ENCODE results near the gene EPB42.

EPB42 gene

DNA sequence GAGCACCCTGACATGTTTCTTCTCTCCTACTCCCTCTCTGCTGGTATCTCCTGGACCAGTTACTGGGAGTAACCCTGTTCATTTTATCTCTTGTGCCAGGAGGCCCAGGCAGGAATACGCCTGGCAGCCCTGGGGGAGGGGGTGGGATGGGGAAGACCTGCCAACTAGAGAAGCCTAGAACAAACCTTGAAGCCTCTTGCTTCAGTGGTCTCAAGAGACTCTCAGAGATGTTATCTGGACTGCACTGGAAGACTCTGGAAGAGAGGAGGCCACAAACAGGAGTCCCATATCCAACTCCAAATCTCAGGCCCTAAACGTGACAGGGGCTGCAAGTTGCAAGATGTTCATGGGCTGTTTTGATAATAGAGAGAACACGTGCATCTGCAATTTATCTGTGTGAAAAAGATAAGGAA is at the start of gene EPB42:
Gene EPB42, minus strand, starts transcription at position 28 of the 413 bp plus-strand sequence. CDS start 193 bp downstream, outside the sequence.
- no peak for DNase-seq (ENCODE audit: low read depth in 2 of 2)

DNA sequence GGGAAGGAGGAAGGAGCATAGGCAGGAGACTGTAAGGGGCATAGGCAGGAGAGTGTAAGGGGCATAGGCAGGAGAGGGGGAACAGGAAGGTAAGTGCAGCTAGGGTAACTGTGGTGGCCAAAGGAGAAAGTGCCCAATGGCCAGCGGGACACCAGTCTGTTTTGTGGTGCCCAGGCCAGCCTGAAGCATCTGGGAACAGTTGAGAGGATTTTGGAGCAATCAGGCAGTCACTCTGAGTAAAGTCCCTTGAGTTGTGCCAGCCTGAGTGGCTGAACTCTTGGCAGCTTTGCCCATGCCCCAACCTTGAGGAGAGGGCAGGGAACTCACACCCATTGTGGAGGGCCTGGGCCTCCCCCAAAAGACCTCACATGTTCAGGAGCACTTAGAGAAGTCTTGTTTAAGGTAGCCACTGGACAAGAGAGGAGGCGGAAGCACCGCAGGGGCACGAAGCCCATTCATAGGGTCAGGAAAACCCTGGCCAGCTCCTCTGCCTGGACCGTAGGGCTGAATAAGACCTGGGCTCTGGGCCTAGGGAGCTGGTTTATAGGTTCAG is 49.4 kb upstream of the EPB42 start:
- no peak for DNase-seq (ENCODE audit: low read depth in 2 of 2)

DNA sequence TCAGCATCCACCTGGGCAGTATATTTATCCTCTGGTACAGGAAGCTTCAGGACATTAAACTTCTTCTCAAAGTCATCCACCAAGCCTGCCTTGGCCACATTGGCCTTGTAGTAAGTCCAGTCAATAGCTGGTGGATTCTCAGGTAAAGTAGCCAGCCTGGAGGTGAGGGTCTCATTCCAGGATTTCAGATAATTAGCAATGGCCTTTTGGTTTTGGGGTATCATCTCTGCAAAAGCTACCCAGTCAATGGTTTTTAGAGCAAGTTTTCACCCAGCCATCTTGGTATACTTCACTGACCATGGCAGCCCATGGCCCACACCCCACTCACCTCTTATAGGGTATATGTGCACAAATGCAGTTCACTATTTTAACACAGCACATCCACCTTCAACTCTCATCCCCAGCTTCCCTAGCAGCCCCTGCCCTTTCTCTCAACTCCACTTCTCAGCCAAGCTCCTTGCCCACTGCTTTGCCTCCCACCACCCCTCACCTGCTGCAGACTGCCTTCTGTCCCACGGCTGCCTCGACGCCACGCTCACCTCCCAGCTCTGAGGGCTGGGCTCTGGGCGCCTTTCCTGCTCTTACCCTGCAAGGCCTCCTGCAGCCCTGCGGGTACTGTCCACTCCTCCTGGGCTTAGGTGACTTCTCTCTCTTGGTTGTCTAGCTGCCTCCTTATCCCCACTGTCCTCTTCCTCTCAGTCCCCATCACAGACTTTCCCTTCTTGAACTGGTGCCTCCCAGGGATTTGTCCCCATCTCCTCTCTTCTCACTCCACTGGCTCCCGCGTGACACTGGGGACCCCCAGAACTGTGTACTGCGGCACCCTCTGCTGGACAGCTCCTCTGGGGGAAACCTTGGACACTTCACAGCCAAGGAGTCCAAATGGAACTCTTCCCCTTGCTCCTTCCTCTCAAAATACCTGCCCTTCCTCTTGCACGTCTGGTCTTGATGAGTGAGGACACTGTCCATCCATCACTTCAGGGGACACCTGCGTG is 47.6 kb upstream of the EPB42 start:
- DNase-seq (ENCODE audit: low read depth in 2 of 2) = no peak

DNA sequence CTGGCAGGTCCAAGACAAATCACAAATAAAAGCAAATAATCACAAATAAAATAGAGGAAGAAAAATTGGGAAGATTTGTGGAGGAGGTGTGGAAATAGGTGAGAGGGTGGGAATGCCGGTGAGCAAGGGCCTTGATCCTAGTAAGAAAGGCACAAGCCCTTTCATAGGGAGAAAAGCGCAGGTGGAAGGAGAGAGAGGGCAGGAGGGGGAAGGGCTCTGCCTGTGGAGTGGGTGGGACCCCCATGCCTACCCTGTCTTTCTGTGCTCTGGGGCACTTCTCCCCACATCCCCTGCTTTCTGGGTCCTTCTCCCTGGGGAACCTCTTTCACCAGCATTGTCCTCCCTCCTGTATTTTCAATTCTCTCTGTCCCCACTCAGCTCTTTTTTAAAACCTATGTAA is 46.6 kb upstream of the EPB42 start:
- DNase-seq (ENCODE audit: low read depth in 2 of 2) = no peak

DNA sequence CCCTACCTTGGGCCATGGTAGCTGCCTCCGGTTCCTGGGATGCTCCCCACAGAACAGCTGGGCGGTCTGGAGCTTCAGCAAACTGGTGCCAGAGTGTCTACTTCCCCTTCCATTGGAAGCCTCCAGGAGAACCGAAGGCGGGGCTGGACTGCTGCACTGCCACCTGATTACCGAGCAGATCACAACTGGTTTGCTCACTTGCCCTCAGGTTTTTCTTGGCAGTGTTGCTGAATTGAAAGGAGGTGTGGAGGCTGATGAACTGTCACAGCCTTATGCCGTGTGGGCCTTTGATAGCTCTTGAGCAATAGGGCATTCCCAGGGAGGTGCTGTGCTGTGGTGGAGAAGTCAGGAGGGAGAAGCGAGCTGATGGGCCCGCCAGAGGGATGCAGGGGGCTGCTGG is 46.0 kb upstream of the EPB42 start, which contains the start of gene TGM5:
Gene TGM5, minus strand, starts transcription at position 95 of the 400 bp plus-strand sequence. Its CDS starts 79 bp downstream, at position 16.
- no peak for DNase-seq (ENCODE audit: low read depth in 2 of 2)

DNA sequence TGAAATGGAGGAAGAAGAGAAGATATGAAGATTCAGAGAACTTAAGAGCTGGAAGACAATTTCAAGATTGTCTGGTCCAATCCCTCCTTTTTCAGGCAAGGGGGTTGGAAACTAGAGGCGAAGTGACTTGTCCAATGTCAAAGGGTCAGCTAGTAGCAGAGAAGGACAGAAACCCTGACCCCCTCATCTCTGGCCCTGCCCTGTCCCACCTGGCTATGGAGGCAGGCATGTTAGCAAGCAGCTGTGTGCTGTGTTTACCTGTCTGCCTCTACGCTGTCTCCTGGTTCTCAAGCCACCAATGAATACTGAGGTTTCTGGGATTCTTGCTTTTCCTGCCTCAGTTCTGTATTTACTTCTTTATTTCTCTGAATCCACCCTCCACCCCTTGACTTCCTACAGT is 45.6 kb upstream of the EPB42 start:
- DNase-seq (ENCODE audit: low read depth in 2 of 2) = no peak

DNA sequence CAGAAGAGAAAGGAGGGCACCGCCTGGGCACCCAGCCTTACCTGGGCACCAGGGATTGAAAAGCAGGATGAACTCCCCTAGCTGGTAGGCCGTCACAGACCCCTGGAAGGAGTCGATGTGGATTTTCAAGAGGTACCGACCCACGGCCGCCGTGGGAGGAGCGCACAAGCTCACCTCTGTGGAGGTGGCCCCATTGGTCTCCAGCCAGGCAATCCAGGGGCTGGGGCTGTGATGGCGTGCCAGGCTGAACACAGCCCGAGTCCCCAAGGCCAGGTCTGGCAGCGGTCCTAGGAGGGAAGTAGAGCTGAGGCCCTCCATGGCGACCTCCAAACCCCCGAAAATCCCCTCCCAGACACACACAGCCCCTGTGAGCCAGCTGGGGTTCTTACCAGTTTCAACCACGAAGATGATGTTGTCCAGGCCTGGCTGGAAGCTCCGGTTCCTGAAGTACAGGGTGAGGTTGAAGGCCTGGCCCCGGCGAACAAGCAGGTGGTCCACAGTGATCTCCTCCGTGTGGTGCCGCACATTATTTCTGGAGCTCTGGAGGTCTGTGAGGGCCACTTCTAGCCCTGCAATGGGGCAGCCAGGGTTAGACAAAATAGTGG is 39.3 kb upstream of the EPB42 start:
- DNase-seq (ENCODE audit: low read depth in 2 of 2) = no peak

DNA sequence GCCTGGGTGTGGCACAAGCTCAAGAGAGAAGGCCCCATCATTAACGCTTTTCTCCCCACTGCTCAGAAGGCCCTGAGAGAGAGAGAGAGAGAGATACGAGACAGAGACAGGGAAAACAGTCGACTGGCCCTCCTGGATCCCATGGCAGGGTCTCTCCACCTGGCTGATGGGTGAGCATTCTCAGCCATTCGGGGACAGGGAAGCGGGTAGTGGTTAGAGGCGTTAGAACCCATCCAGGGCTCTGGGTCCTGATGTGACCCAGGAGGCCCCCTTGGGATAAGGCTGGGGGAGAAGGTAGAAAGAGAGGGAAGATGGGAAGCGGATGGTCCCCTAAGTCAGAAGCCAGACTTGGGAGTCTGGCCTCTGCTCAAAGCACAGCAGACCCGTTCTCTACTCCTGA is 38.0 kb upstream of the EPB42 start:
- no peak for DNase-seq (ENCODE audit: low read depth in 2 of 2)

DNA sequence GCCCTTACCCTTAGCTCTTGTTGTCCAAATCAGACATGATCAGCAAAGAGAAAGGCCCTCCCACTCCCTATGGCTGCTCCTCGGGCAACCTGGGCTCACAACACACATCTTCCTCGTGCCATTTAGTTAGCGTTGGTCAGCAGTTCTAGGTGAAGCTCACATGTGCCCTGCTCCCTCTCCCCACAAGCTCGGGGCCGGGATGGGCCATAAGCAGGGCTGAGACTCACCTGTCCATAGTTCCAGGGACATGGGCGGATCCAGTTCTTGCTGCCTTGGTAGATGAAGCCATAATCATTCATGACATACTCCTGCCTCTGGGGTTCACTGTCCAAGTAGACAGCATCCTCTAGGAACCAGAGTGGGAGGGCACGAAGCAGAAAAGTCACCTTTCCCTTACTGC is 35.5 kb upstream of the EPB42 start:
- DNase-seq (ENCODE audit: low read depth in 2 of 2) = no peak

DNA sequence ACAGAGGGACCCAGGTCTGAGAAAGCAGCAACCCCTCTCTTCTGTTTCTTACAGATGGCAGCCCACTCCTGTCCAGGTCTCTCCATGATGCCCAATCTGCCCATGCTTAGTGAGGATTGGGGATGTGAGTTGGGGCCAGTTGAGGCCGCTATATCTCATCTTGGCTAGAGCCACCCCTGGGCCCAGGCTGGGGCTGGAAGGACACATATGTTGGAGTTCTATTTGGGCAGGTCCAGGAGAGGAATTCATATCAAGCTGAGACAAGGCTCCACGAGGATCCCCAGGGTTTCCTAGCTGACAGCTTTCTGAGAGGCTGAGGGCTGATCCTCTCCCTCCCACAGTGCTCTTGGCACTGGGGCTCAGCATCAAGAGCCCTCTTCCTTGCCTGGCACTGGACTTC is 34.6 kb upstream of the EPB42 start:
- no peak for DNase-seq (ENCODE audit: low read depth in 2 of 2)

DNA sequence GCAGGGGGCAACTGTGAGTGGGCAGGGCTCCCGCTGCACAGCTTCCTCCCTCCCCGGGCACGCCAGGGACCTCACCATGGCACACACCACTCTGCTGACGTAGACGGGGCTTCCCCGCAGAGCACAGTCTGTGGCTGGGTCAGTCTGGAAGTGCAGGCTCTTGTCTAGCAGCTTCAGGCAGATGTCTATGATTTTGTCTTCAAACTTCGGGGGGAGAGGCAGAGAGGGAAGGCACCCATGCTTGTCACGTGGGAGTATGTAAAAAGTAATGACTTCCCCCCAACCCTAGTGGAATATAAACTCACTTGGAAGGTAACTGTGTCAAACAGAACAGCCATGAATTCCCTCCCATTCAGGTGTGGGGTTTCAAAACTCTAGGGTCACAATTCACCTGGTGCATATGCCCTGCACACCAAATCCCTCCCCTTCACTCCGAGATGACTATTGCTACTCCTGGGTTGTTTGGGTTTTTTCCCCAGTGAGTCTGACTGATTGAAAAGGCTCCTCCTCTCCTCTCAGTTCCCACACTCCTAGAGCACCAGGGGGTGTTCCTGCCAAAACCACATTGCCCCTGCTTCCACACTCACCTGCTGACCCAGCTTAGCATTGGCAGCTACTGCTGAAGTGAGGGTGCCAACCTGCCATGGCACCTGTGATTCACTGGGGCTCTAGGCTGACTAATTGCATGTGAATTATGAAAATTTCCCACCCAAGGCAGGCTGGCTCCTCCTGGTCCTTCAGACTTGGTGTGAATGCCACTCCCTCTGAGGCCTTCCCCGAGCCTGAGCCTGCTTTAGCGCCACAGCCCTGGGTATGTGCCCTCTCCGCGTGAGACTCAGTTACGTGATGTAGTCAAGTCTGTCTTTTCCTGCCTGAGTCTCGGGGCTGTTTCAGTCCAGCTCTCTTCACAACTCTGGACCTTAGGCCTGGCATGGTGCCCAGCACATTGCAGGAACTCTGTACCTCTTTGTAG is 32.9 kb upstream of the EPB42 start:
- DNase-seq (ENCODE audit: low read depth in 2 of 2) = no peak

DNA sequence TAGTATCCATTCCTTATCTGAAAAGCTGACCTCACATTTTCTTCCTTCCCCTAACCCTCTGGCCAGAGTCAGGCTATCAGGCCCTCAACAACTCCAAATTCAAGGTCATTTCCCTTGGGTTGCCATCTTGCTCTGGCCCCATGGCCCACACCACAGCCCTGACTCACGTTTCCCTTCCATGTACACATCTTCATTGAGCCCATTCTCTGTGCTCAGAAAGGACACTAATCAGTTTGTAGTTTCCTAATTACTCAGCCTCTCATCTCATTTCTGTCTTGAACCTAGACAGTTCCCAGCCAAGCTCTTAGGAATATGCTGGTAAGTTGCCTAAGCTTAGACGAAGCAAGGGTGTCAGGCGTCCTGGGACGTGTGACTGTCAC is 31.0 kb upstream of the EPB42 start:
- DNase-seq (ENCODE audit: low read depth in 2 of 2) = no peak

DNA sequence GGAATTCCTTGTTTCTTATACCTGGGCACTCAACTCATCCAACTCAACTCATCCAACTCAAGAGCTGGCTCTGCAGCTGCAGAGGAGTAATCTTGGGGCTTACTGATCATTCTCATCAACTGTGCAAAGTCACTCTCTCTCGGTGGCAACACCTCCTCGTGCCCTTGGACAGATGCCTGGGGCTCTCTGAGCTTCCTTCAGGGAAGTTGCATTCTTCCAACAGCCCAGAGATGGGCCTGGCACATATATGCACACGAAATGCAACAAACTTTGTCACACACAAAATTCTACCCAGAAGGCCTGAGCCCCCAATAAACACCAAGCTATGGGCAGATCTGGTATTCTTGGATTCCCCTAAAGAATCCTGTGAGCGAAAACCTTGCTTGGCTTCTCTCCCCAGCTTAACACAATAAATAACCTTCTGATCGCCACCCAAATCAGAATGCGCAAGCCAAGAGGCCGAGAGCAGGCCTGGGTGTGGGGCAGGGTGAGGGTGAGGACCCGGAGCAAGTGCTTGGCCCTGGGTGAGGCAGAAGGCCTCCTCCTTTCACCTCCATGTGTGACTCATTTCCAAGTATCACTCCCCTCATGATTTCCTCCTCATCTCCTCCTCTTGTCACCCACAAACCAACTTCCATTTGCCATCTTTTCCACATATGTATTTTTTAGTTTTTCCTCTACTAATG is 30.5 kb upstream of the EPB42 start:
- no peak for DNase-seq (ENCODE audit: low read depth in 2 of 2)

DNA sequence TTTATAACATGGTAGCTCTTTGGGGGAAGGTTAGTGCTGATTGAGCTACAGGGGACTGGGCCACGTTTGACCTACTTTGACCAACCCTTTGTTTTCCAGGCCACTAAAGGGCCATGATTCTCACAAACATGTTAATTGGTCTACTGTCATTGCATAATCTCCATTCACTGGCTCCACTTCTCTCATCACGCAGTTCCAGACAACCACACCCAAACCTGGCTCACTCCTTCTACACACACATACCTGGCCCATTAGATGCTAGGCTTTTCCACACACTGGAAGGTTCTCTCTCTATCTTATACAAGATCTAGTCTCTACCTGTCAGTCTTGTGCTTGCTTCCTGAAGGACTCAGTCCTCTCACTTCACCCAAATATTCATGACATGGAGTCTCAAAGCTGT is 30.0 kb upstream of the EPB42 start:
- no peak for DNase-seq (ENCODE audit: low read depth in 2 of 2)

DNA sequence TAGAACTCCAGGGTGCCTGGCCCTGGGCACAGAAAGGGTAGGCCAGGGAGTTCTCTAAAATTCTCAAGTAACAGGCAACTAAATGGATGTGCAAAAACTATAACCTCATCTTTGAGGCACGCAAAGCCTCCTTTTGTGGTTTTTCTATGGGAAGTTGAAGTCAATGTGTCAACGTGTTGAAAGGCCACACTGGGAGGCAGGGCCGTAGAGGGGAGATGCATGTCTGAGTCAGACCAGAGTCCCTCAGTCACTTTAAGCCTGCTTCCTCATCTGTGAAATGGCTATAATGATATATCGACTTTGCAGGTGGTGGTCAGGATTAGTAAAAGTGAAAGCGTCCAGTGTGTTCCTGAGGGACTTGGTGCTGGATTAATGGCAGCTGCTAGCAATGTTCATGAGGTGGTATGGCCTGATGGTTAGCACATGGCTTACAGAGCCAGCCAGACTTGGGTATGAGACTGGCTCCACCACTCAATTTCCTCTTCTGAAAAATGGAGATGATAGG is 28.9 kb upstream of the EPB42 start:
- no peak for DNase-seq (ENCODE audit: low read depth in 2 of 2)

DNA sequence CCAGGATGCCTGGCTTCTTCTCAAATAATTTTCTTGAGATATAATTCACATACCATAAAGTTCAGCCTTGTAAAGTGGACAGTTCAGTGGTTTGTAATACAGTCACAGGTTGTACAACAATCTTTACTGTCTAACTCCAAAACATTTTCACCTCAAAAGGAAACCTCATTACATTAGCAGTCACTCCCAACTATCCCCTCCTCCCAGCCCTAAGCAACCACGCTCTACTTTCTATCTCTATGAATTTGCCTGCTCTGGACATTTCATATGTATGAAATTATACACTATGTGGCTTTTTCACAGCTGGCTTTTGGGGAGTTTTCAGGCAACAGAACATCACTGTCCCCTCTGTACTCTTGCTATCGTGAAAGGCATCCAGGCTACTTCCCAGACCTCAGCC is 28.4 kb upstream of the EPB42 start:
- DNase-seq (ENCODE audit: low read depth in 2 of 2) = no peak

DNA sequence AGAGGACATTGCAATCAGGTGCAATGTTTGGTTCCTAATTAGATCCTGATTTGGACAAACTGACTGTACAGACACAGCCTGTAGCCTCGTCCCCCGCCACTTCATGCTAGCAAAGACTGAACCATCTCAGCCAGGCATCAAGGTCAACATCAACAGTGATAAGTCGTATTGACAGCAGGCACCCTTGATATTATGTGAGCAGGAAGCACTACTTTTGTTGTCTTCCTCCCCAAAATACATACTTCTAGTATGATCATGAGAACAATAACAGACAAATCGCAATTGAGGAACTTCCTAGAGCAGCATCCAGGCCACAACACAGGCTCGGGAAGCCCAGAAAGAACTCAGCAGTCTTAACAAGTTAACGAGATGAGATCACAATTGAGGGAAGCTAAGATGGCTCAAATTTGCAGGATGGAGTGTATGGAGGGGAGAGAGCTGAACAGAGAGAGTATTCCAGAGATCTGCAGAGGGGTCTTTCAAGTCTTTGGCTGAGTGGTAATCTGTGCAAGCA is 25.5 kb upstream of the EPB42 start:
- no peak for DNase-seq (ENCODE audit: low read depth in 2 of 2)

DNA sequence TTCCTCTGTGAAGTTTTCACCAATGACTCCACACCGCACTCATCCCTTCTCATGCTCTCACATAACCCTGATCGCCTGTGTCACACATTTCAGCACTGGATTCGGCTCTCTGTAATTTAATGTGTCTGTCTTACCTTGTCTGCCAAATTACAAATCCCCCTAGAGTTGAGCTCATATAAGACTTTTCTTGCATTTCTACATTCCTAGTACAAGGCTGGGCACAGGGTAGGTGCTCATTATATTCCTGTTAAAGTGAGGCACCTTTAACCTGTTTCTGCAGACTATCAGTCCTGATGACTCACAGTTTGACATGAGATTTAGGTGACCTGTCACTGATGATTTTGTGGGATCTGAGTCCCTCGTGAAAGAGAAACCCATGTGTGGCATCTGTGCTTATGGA is 23.3 kb upstream of the EPB42 start:
- DNase-seq (ENCODE audit: low read depth in 2 of 2) = no peak

DNA sequence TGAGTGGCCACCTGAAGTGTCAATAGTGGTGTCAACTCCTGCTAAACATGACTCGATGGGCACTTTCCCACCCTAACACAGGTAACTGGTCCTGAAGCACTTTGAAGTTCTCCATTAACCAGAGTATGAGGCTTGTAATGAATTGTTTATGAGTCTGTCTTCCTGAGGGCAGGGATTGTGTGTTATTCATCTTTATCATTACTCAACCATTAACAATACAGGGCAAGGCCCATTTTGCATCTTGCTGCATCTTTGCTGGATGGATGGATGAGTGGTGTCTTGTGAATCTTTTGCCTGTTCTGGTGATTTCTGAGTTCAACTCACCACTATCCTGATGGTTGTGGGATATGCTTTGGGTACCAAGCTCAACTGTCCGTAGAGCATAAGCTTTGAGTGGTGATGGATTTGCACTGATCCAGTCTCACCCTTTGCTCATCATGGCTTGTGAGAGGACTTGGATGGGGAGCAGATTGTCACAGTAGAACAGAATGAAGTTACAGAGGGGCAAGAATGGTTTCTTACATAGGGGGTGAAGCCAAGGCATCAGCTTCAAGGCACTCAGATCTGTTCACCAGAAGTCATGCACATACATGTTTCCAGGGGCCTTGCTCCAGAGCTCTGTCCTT is 22.3 kb upstream of the EPB42 start:
- DNase-seq (ENCODE audit: low read depth in 2 of 2) = no peak

DNA sequence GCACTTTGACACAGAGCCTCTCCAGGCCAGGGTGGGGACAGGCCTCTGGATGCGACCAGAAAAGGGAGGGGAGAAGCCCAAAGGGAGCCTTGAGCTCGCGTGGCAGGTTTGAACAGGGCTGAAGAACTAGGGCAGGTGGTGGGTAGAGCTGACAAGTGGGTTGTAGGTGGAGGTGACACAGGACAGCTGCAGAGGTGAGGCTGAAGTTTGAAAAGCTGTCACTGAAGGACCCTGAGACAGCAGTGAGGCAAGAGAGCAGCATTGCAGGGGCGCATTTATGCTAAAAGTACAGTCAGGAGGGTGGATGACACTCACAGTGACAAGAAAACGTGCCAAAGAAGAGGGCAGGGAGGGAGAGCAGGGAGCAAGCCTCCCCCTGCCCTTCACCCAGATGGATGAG is 21.8 kb upstream of the EPB42 start:
- DNase-seq (ENCODE audit: low read depth in 2 of 2) = no peak
